Transverse colon (tissue), 3 donors: Measurements from ENCODE around the gene UBASH3B.

Source experiments
- EP300 ChIP-seq: sonication (generic); formaldehyde crosslinking; IDR thresholded peaks from one replicate; pipeline ENCODE4 v1.6.1; 2017; ENCODE audit warnings: antibody characterized with exemption, low read depth
- TF ChIP-seq, protein P1 (sequence below), 5 experiments: fragments of 200-600 bp in 3 of 5; fragments of 450-650 bp in 2 of 5; sonication (generic) in 3 of 5; IDR thresholded peaks; 1 replicate in 2 of 5; 2 replicates in 3 of 5; pipeline ENCODE4 v1.5.1; 2016 to 2017; ENCODE audit warnings: antibody characterized with exemption in 5 of 5, inconsistent platforms in 3 of 5, mild to moderate bottlenecking in 2 of 5, moderate library complexity in 1 of 5

DNA sequence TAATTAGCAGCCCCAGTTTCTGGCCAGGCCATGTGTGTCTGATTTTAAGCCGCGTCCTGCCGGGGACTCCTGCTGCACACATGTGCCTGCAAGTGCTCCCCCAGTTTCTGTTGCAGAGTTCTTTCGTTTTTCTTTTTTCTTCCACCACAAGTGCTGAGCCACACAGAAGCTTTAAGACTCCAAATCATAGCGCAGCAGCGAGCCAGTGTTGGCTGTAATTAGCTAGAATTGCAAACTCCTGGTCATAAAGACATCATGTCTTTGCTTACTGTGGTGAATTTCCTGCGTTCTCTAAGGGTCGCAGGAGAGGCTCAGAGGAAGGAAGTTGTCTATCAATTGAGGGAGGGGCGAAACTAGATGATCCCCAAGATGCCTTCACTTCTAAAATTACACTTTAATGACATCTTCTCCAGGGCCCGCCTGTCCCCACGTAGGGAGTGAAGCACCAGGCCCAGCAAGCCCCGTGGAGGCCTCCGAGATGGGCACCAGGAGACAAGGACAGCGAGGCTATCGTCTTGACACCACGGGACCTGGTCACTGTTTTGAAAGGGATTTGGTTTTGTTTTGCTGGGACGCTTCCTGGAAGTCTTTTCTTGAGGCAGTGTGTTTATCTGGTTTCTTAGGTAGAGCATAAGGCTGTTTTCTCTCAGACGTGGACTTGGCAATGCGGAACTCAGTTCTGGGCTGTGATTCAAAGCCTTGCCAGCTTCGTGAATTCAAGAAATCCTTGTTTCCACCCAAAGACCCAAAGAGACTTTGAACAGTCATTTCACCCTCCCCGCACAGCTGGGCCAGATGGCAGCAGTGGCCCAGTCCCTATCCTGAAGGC is 71.8 kb downstream of the UBASH3B start:
- TF ChIP-seq, protein P1, sequence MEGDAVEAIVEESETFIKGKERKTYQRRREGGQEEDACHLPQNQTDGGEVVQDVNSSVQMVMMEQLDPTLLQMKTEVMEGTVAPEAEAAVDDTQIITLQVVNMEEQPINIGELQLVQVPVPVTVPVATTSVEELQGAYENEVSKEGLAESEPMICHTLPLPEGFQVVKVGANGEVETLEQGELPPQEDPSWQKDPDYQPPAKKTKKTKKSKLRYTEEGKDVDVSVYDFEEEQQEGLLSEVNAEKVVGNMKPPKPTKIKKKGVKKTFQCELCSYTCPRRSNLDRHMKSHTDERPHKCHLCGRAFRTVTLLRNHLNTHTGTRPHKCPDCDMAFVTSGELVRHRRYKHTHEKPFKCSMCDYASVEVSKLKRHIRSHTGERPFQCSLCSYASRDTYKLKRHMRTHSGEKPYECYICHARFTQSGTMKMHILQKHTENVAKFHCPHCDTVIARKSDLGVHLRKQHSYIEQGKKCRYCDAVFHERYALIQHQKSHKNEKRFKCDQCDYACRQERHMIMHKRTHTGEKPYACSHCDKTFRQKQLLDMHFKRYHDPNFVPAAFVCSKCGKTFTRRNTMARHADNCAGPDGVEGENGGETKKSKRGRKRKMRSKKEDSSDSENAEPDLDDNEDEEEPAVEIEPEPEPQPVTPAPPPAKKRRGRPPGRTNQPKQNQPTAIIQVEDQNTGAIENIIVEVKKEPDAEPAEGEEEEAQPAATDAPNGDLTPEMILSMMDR (IDR thresholded peaks at IDR 0.05), result no peak
- TF ChIP-seq EP300, result no peak
